ENCODE measurements around the gene KDM2A. TPM values are rescaled to one million over a fixed set of nuclear protein-coding genes. Genes with fewer than 3 reads are reported as not detected.
"Not testable (repeated sequence)": the region's sequence is repeated elsewhere in the genome, so short reads cannot be mapped to it uniquely, and the experiment has no call there.

The KDM2A gene
- total and polyA plus RNA-seq, 2 donors (not counting 3 experiments of a cell fraction or from before 2014, with no cell fraction given), result 72.2 to 79.5 TPM

DNA sequence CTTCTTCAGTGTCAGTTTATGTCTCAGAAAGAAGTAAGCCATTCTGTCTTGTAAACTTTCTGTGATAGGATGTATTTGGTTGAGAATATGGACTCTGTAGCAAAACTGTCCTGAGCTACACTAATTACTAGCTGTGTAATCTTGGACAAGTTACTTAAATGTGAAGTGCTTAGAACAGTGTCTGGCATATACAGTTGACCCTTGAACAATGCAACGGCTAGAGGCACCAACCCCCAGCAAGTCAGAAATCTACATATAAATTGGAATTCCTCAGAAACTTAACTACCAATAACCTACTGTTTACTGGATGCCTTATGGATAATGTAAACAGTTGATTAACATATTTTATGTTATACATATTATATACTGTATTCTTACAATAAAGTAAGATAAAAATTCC, 78.5 kb downstream of the KDM2A start:
- FAIRE-seq, result no peak
- ChIA-PET CTCF (interaction anchor here (2.0 kb wide), 1 partner anchor 13 kb away, joined by 4 read pairs; no protein-coding TSS in a partner anchor), POLR2A (interaction anchor here (0.6 kb wide), 1 partner anchor 107 kb away, joined by 3 read pairs; no protein-coding TSS in a partner anchor)
- Histone ChIP-seq H2AFZ (ENCODE audit: low read depth, low read length) (no peak overlapping the region), H3K27ac (ENCODE audit: insufficient read depth, low read depth, low read length) (no peak overlapping the region), H3K79me2 (ENCODE audit: control insufficient read depth, insufficient read depth, low read length) (no peaks in the 10 kb centered on the region), H3K9ac (replicated peaks; ENCODE audit: extremely low read depth, insufficient read depth, low read length) (no peak overlapping the region), H3K4me2 (ENCODE audit: insufficient read depth, low read length) (no peak overlapping the region), H4K20me1 (replicated peaks; ENCODE audit: control insufficient read depth, extremely low read depth, insufficient read depth, low read length) (no peaks in the 10 kb centered on the region), H3K9me3 (replicated peaks; ENCODE audit: control insufficient read depth, insufficient read depth, low read length) (no peaks in the 10 kb centered on the region), H3K9me1 (replicated peaks; ENCODE audit: control insufficient read depth, extremely low read depth, insufficient read depth, low read length) (no peaks in the 10 kb centered on the region), H3K27me3 (ENCODE audit: control insufficient read depth in 2 of 2, insufficient read depth in 2 of 2, low read length in 2 of 2) (no peaks in the 10 kb centered on the region), H3K4me1 (ENCODE audit: control insufficient read depth, extremely low read depth, insufficient read depth, low read length) (no peaks in the 10 kb centered on the region), H3K4me3 (replicated peaks in 1 of 3; ENCODE audit: insufficient read depth in 1 of 3, low read depth in 1 of 3, low read length in 3 of 3) (no peak overlapping the region), H3K36me3 (ENCODE audit: control insufficient read depth in 2 of 2, extremely low read depth in 1 of 2, insufficient read depth in 2 of 2, low read length in 2 of 2) (peaks cover 3 to 11% of the 10 kb centered on the region in 2 experiments)
- no peak for TF ChIP-seq GATA2 (IDR thresholded peaks at IDR 0.05; ENCODE audit: insufficient read depth, insufficient read length, low read depth, low read length)
- TF ChIP-seq MYC (IDR thresholded peaks at IDR 0.05; ENCODE audit: low read depth, low read length), result no peak
- TF ChIP-seq EZH2 (IDR thresholded peaks at IDR 0.05; ENCODE audit: borderline replicate concordance, low read depth, low read length, severe bottlenecking), result no peak
- no peak for TF ChIP-seq POLR2A (IDR thresholded peaks at IDR 0.05; ENCODE audit: low read depth, low read length)
- no peak for TF ChIP-seq POLR2AphosphoS5 (IDR thresholded peaks at IDR 0.05; ENCODE audit: insufficient read depth, low read depth, low read length)
- TF ChIP-seq, protein P1, sequence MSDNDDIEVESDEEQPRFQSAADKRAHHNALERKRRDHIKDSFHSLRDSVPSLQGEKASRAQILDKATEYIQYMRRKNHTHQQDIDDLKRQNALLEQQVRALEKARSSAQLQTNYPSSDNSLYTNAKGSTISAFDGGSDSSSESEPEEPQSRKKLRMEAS (IDR thresholded peaks at IDR 0.05; ENCODE audit: insufficient read depth, insufficient read length), result no peak
- TF ChIP-seq FOS (IDR thresholded peaks at IDR 0.05; ENCODE audit: borderline replicate concordance, insufficient read depth, low read length), result no peak
- dilution Hi-C loops (cut with MboI; ENCODE audit: extremely low pct_ligation_motif_present, low sequenced_read_pairs) (no loop called here), intact Hi-C loops (cut with micrococcal nuclease) (no loop called here)
- no peak for DNase-seq (ENCODE audit: low read depth, low spot score)
- no TSS peak for BruUV-seq (replicated peaks)

DNA sequence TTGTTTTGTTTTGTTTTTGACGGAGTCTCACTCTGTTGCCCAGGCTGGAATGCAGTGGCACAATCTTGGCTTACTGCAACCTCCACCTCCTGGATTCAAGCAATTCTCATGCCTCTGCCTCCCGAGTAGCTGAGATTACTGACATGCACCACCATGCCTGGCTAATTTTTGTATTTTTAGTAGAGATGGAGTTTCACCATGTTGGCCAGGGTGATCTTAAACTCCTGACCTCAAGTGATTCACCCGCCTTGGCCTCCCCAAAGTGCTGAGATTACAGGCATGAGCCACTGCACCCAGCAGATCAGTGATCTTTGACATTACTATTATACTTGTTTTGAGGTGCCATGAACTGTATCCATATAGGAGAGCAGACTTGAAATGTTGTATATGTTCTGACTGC, 79.7 kb downstream of the KDM2A start:
- H3K9ac ChIP-seq (replicated peaks; ENCODE audit: extremely low read depth, insufficient read depth, low read length); H3K9me3 ChIP-seq (replicated peaks; ENCODE audit: control insufficient read depth, insufficient read depth, low read length); H3K27ac ChIP-seq (ENCODE audit: insufficient read depth, low read depth, low read length); H4K20me1 ChIP-seq (replicated peaks; ENCODE audit: control insufficient read depth, extremely low read depth, insufficient read depth, low read length); H3K4me2 ChIP-seq (ENCODE audit: insufficient read depth, low read length); H3K9me1 ChIP-seq (replicated peaks; ENCODE audit: control insufficient read depth, extremely low read depth, insufficient read depth, low read length); dilution Hi-C loops (cut with MboI; ENCODE audit: extremely low pct_ligation_motif_present, low sequenced_read_pairs); H3K4me3 ChIP-seq (replicated peaks in 1 of 3; ENCODE audit: insufficient read depth in 1 of 3, low read depth in 1 of 3, low read length in 3 of 3); FAIRE-seq; BruUV-seq (replicated peaks); H3K27me3 ChIP-seq (ENCODE audit: control insufficient read depth in 2 of 2, insufficient read depth in 2 of 2, low read length in 2 of 2); DNase-seq (ENCODE audit: low read depth, low spot score); H2AFZ ChIP-seq (ENCODE audit: low read depth, low read length); H3K79me2 ChIP-seq (ENCODE audit: control insufficient read depth, insufficient read depth, low read length); H3K36me3 ChIP-seq (ENCODE audit: control insufficient read depth in 2 of 2, extremely low read depth in 1 of 2, insufficient read depth in 2 of 2, low read length in 2 of 2); H3K4me1 ChIP-seq (ENCODE audit: control insufficient read depth, extremely low read depth, insufficient read depth, low read length); intact Hi-C loops (cut with micrococcal nuclease): not testable (repeated sequence)
- POLR2A ChIA-PET, result interaction anchor here (0.7 kb wide), 1 partner anchor 168 kb away, joined by 5 read pairs; no protein-coding TSS in a partner anchor
- CTCF ChIA-PET, result interaction anchor here (0.7 to 2.0 kb wide), 3 partner anchors 12 to 1366 kb away, joined by 3 to 4 read pairs (median 4); no protein-coding TSS in a partner anchor
